Gastrocnemius medialis (tissue), 4 donors: Measurements from ENCODE around the gene OBSCN.

Experiments
- POLR2A ChIP-seq, 2 donors: fragments of 450-650 bp; IDR thresholded peaks; one replicate each; pipeline ENCODE4 v1.6.1; 2017; ENCODE audit warnings: antibody characterized with exemption in 2 of 2, mild to moderate bottlenecking in 2 of 2, moderate library complexity in 2 of 2
- TF ChIP-seq, protein P1 (sequence below), 5 experiments: fragments of 450-650 bp in 3 of 5; fragments of 200-600 bp in 2 of 5; sonication (generic) in 2 of 5; IDR thresholded peaks in 4 of 5; conservative IDR thresholded peaks in 1 of 5; 1 replicate in 4 of 5; 2 replicates in 1 of 5; pipeline ENCODE4 v1.5.1; 2016 to 2019; ENCODE audit warnings: antibody characterized with exemption in 5 of 5, mild to moderate bottlenecking in 3 of 5, moderate library complexity in 3 of 5

DNA sequence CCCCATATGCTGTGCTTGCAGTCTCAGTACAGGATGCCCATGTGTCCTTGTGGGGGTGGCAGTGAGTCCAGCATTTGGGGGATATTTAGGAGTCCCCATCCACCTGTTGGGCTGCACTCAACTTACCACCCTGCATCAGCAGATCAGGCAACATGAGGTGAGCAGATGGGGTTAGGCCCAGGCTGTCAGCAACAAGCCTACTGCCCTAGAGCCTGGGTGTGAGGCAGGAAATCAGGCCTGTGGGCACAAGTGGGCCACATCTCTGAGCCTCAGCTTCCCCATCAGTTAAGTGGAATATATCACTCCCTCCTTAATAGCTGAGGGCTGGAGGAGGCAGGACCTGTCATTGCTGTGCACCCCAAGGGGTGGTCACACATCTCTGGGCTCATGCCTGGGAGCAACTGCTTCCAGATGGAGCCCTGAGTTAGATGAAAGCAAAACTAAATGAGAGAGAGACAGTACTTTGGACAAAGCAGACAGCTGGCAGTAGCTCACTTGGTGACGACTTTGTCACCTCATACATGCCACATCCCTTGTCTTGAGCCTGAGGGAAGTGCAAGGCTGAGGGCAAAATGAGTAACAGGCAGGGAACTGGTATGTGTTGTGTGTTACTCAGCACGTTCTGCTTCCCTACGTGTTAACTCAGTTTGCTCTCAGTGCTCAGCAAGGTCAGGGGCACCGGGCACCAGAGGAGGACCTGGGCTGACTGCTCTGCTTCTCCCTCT is 150.4 kb downstream of the OBSCN start:
- TF ChIP-seq POLR2A (IDR thresholded peaks at IDR 0.05) = no peak
- TF ChIP-seq, protein P1, sequence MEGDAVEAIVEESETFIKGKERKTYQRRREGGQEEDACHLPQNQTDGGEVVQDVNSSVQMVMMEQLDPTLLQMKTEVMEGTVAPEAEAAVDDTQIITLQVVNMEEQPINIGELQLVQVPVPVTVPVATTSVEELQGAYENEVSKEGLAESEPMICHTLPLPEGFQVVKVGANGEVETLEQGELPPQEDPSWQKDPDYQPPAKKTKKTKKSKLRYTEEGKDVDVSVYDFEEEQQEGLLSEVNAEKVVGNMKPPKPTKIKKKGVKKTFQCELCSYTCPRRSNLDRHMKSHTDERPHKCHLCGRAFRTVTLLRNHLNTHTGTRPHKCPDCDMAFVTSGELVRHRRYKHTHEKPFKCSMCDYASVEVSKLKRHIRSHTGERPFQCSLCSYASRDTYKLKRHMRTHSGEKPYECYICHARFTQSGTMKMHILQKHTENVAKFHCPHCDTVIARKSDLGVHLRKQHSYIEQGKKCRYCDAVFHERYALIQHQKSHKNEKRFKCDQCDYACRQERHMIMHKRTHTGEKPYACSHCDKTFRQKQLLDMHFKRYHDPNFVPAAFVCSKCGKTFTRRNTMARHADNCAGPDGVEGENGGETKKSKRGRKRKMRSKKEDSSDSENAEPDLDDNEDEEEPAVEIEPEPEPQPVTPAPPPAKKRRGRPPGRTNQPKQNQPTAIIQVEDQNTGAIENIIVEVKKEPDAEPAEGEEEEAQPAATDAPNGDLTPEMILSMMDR (IDR thresholded peaks at IDR 0.05 in 4 of 5, conservative IDR thresholded peaks at IDR 0.05 in 1 of 5) = no peak
